Naive thymus-derived CD4-positive, alpha-beta T cell (primary cell): ENCODE data around the gene FUT3. TPM values are rescaled to one million over a fixed set of nuclear protein-coding genes. Genes with fewer than 3 reads are reported as not detected.
"Not testable (repeated sequence)": the region's sequence is repeated elsewhere in the genome, so short reads cannot be mapped to it uniquely, and the experiment has no call there.

Source experiments
- ATAC-seq: fragments of 150-1000 bp; cut with Tn5 transposase; 2 replicates; pipeline ENCODE4 v1.10.0; 2021; ENCODE audit warnings: mild to moderate bottlenecking, moderate library complexity
- CTCF ChIA-PET: fragments of 350-600 bp; sonication (Branson Sonifier 250); formaldehyde crosslinking; loops from one replicate; lab custom pipeline; 2021; ENCODE audit warnings: antibody characterized with exemption; lab: Charles Lee
- POLR2A ChIA-PET: fragments of 350-600 bp; sonication (Branson Sonifier 250); formaldehyde crosslinking; loops from one replicate; lab custom pipeline; 2021; ENCODE audit warnings: antibody characterized with exemption, inconsistent platforms; lab: Charles Lee
- DNase-seq, 9 donors: peaks; one replicate each; pipeline versions ENCODE4 v3.0.0 to v3.0.0-alpha.2; 2020 to 2022; ENCODE audit warnings: mixed read lengths in 1 of 9
- H3K27ac ChIP-seq: one replicate; pipeline ENCODE4 v1.7.0; 2013; ENCODE audit warnings: mild to moderate bottlenecking, low read depth, low read length, moderate library complexity
- H3K27me3 ChIP-seq, 2 donors: one replicate each; pipeline ENCODE4 v1.7.0; 2013; ENCODE audit warnings: low read length in 2 of 2, mild to moderate bottlenecking in 2 of 2, moderate library complexity in 2 of 2; ENCODE audit not compliant: control insufficient read depth in 2 of 2, insufficient read depth in 2 of 2
- H3K36me3 ChIP-seq, 3 experiments: 1 replicate in 2 of 3; 2 replicates in 1 of 3; pipeline ENCODE4 v1.7.0; 2013; ENCODE audit warnings: low read length in 3 of 3, mild to moderate bottlenecking in 3 of 3, moderate library complexity in 1 of 3; ENCODE audit not compliant: insufficient read depth in 3 of 3, control insufficient read depth in 2 of 3
- H3K4me1 ChIP-seq, 2 donors: one replicate each; pipeline ENCODE4 v1.7.0; 2013; ENCODE audit warnings: low read length in 2 of 2, mild to moderate bottlenecking in 2 of 2, moderate library complexity in 1 of 2; ENCODE audit not compliant: control insufficient read depth in 2 of 2, insufficient read depth in 2 of 2
- H3K4me3 ChIP-seq: 2 replicates; pipeline ENCODE4 v1.7.0; 2013; ENCODE audit warnings: mild to moderate bottlenecking, low read length
- H3K9me3 ChIP-seq, 3 experiments: 1 replicate in 2 of 3; 2 replicates in 1 of 3; pipeline ENCODE4 v1.7.0; 2013; ENCODE audit warnings: low read length in 3 of 3; ENCODE audit not compliant: control insufficient read depth in 2 of 3
- H3K27ac Mint-ChIP-seq, 9 donors: one replicate each; pipeline ENCODE4 v1.8.0; 2020 to 2022; ENCODE audit warnings: mixed read lengths in 9 of 9, mild to moderate bottlenecking in 8 of 9, moderate library complexity in 5 of 9, inconsistent platforms in 2 of 9
- H3K27me3 Mint-ChIP-seq, 5 donors: one replicate each; pipeline ENCODE4 v1.8.0; 2021 to 2022; ENCODE audit warnings: mixed read lengths in 5 of 5, mild to moderate bottlenecking in 1 of 5
- H3K36me3 Mint-ChIP-seq, 5 donors: one replicate each; pipeline ENCODE4 v1.8.0; 2020 to 2022; ENCODE audit warnings: mixed read lengths in 5 of 5, mild to moderate bottlenecking in 3 of 5, inconsistent platforms in 1 of 5
- H3K4me1 Mint-ChIP-seq, 7 donors: one replicate each; pipeline ENCODE4 v1.8.0; 2020 to 2022; ENCODE audit warnings: mixed read lengths in 7 of 7, mild to moderate bottlenecking in 3 of 7, inconsistent platforms in 1 of 7
- H3K4me3 Mint-ChIP-seq, 10 donors: one replicate each; pipeline ENCODE4 v1.8.0; 2020 to 2022; ENCODE audit warnings: mild to moderate bottlenecking in 10 of 10, mixed read lengths in 10 of 10, moderate library complexity in 6 of 10, inconsistent platforms in 2 of 10
- H3K9me3 Mint-ChIP-seq, 11 donors: one replicate each; pipeline ENCODE4 v1.8.0; 2020 to 2022; ENCODE audit warnings: mixed read lengths in 11 of 11, mild to moderate bottlenecking in 4 of 11, inconsistent platforms in 1 of 11, moderate library complexity in 1 of 11
- intact Hi-C, 2 donors: fragments of 100-400 bp; cut with micrococcal nuclease; formaldehyde crosslinking; loops; one replicate each; pipeline ENCODE4 v1.15.1; 2023
- polyA plus RNA-seq, 2 donors: library from polyadenylated mRNA; unstranded; fragments of 300-500 nt; fragmentation: Illumina TruSeq; gene quantifications; one replicate each; pipeline ENCODE4 v1.2.3, GENCODE V29; 2021
- total RNA-seq, 6 experiments: library from RNA in 5 of 6; stranded (reverse) in 5 of 6; gene quantifications; 1 replicate in 5 of 6; 2 replicates in 1 of 6; pipeline ENCODE4 v1.2.3 and lab custom pipeline; 2021 to 2026

The FUT3 gene
- total and polyA plus RNA-seq, 7 experiments from 2014 or later = 0.29 to 0.45 TPM; not detected in 5

DNA sequence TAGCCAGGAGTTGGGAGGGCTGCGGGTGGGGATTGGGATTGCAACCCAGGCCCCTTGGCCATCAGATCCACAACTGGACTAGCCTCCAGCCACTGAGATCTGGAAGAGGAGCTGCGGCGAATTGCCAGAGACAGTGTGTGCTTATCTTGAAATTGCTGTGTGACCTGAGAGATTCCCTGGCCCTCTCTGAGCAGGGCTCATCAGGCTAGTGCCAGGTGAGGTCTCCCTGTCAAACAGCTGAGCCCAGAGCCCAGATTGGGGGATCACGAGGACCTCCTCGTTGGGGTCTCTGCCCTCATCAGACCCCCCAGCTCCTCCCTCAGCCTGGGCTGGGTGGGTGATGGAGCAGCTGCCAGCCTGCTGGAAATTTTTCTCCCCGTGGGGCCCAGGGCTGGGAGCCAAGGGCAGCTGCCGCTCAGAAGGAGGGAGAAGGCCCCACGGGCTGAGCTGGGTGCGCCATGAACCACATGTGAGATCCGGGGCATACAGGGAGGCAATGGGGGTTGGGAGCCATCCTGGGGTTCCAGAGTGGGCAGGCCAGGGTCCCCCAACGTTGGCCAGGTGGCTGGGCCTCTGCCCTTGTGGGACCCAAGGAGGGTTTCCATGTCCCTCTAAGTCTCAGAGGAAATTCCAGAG is 11.9 kb upstream of the FUT3 start:
- ChIA-PET POLR2A (interaction anchor here (0.6 kb wide), 1 partner anchor 25 kb away, joined by 4 read pairs; no protein-coding TSS in a partner anchor), CTCF (no interaction called here)
- no peak overlapping the region for H3K4me3 Mint-ChIP-seq
- Histone ChIP-seq H3K4me1 (no peaks in the 10 kb centered on the region), H3K27me3 (no peaks in the 10 kb centered on the region), H3K27ac (no peak overlapping the region), H3K9me3 (no peaks in the 10 kb centered on the region), H3K4me3 (no peak overlapping the region), H3K36me3 (no peaks in the 10 kb centered on the region)
- no peak for DNase-seq
- peaks cover 0 to 7% (median 0%) of the 10 kb centered on the region in 7 donors for H3K4me1 Mint-ChIP-seq
- H3K36me3 Mint-ChIP-seq = no peaks in the 10 kb centered on the region
- H3K27me3 Mint-ChIP-seq = peaks cover 0 to 6% (median 0%) of the 10 kb centered on the region in 5 donors
- no peaks in the 10 kb centered on the region for H3K9me3 Mint-ChIP-seq
- intact Hi-C loops = no loop called here
- ATAC-seq = no peak
- H3K27ac Mint-ChIP-seq = no peak overlapping the region

GRCh38 chr19:5857203-5858081 is 6.2 kb upstream of the FUT3 start:
- peaks cover 0 to 7% (median 0%) of the 10 kb centered on the region in 5 donors for H3K27me3 Mint-ChIP-seq
- H3K4me3 Mint-ChIP-seq = no peak overlapping the region
- ATAC-seq (no peak), DNase-seq (no peak)
- Histone ChIP-seq H3K4me1 (no peaks in the 10 kb centered on the region), H3K27me3 (no peaks in the 10 kb centered on the region), H3K36me3 (no peaks in the 10 kb centered on the region), H3K27ac (no peak overlapping the region), H3K9me3 (no peaks in the 10 kb centered on the region), H3K4me3 (no peak overlapping the region)
- H3K27ac Mint-ChIP-seq = no peak overlapping the region
- H3K36me3 Mint-ChIP-seq = no peaks in the 10 kb centered on the region
- peaks cover 0 to 2% (median 0%) of the 10 kb centered on the region in 11 donors for H3K9me3 Mint-ChIP-seq
- peaks cover 0 to 3% (median 0%) of the 10 kb centered on the region in 7 donors for H3K4me1 Mint-ChIP-seq
- POLR2A ChIA-PET = no interaction called here
- intact Hi-C loops = no loop called here
- CTCF ChIA-PET = no interaction called here

- ATAC-seq, H3K4me1 ChIP-seq, H3K36me3 ChIP-seq, H3K27me3 Mint-ChIP-seq, POLR2A ChIA-PET, H3K4me3 ChIP-seq, H3K9me3 Mint-ChIP-seq, H3K27ac ChIP-seq, H3K9me3 ChIP-seq, CTCF ChIA-PET, H3K4me1 Mint-ChIP-seq, intact Hi-C loops, H3K27me3 ChIP-seq, H3K27ac Mint-ChIP-seq, H3K36me3 Mint-ChIP-seq, H3K4me3 Mint-ChIP-seq, DNase-seq: not testable (repeated sequence)
Observed at GRCh38 chr19:5855151-5855550, 3.9 kb upstream of the FUT3 start.

DNA sequence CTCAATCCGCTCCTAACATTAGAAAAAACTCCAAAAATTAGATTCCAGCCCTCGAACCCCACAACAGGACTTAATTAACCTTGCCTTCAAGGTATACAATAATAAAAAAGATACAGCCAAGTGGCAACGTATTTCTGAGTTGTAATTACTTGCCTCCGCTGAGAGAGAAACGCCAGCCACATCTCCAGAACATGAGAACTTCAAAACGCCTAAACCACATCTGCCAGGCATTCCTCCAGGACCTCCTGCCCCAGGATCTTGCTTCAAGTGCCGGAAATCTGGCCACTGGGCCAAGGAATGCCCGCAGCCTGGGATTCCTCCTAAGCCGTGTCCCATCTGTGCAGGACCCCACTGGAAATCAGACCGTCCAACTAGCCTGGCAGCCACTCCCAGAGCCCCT is 2.9 kb upstream of the FUT3 start:
- H3K4me1 Mint-ChIP-seq, CTCF ChIA-PET, H3K4me3 ChIP-seq, H3K27me3 Mint-ChIP-seq, H3K4me3 Mint-ChIP-seq, H3K36me3 ChIP-seq, H3K27me3 ChIP-seq, H3K36me3 Mint-ChIP-seq, ATAC-seq, H3K9me3 Mint-ChIP-seq, DNase-seq, H3K9me3 ChIP-seq, H3K4me1 ChIP-seq, intact Hi-C loops, H3K27ac Mint-ChIP-seq, H3K27ac ChIP-seq: not testable (repeated sequence)
- POLR2A ChIA-PET = interaction anchor here (0.6 to 0.7 kb wide), 2 partner anchors 50 to 138 kb away, joined by 3 read pairs; partner anchors contain the start of gene NDUFA11

GRCh38 chr19:5850743-5851293 is 431 bp downstream of the FUT3 start:
- no peaks in the 10 kb centered on the region for H3K4me1 ChIP-seq
- ChIA-PET CTCF (no interaction called here), POLR2A (no interaction called here)
- peaks cover 0 to 2% (median 0%) of the 10 kb centered on the region in 11 donors for H3K9me3 Mint-ChIP-seq
- intact Hi-C loops = no loop called here
- DNase-seq (no peak), ATAC-seq (no peak)
- H3K36me3 ChIP-seq = no peaks in the 10 kb centered on the region
- no peaks in the 10 kb centered on the region for H3K9me3 ChIP-seq
- H3K4me1 Mint-ChIP-seq = peaks cover 0 to 5% (median 0%) of the 10 kb centered on the region in 7 donors
- no peaks in the 10 kb centered on the region for H3K27me3 ChIP-seq
- H3K4me3 ChIP-seq = no peak overlapping the region
- no peaks in the 10 kb centered on the region for H3K36me3 Mint-ChIP-seq
- H3K27me3 Mint-ChIP-seq = peaks cover 0 to 3% (median 0%) of the 10 kb centered on the region in 5 donors
- no peak overlapping the region for H3K27ac ChIP-seq
- H3K27ac Mint-ChIP-seq = no peak overlapping the region
- H3K4me3 Mint-ChIP-seq = no peak overlapping the region

DNA sequence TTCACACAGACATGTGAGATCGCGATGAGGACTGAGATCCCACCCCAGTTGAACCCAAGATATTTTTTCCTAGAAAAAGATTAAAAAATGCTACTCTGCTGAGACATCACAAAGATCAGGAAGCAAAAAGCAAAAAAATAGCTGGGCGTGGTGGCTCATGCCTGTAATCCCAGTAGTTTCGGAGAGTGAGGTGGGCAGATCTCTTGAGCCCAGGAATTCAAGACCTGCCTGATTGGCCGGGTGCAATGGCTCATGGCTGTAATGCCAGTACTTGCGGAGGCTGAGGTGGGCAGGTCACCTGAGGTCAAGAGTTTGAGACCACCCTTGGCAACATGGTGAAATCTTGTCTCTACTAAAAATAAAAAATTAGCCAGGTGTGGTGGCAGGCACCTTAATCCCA is 1.1 kb downstream of the FUT3 start:
- Mint-ChIP-seq H3K27ac (no peak overlapping the region), H3K4me3 (no peak overlapping the region), H3K36me3 (no peaks in the 10 kb centered on the region), H3K9me3 (peaks cover 0 to 2% (median 0%) of the 10 kb centered on the region in 11 donors), H3K4me1 (peaks cover 0 to 5% (median 0%) of the 10 kb centered on the region in 7 donors), H3K27me3 (peaks cover 0 to 3% (median 0%) of the 10 kb centered on the region in 5 donors)
- no peaks in the 10 kb centered on the region for H3K4me1 ChIP-seq
- no peak for ATAC-seq
- POLR2A ChIA-PET = no interaction called here
- H3K36me3 ChIP-seq = no peaks in the 10 kb centered on the region
- no peaks in the 10 kb centered on the region for H3K9me3 ChIP-seq
- no peak overlapping the region for H3K27ac ChIP-seq
- intact Hi-C loops = no loop called here
- H3K4me3 ChIP-seq = no peak overlapping the region
- H3K27me3 ChIP-seq = no peaks in the 10 kb centered on the region
- no peak for DNase-seq
- CTCF ChIA-PET = no interaction called here
